Right lobe of liver (tissue), 6 donors: ENCODE measurements around the gene TMEM167B. TPM values are rescaled to one million over a fixed set of nuclear protein-coding genes. Genes with fewer than 3 reads are reported as not detected.

Experiments
- ATAC-seq, 4 donors: fragments of 200-7000 bp; cut with Tn5 transposase; one replicate each; pipeline ENCODE4 v1.9.1; 2020; ENCODE audit warnings: mild to moderate bottlenecking in 4 of 4, moderate library complexity in 4 of 4
- DNase-seq, 3 donors: peaks; one replicate each; pipeline ENCODE4 v3.0.0-alpha.2; 2020
- H3K27ac ChIP-seq, 3 donors: fragments of 200-600 bp; one replicate each; pipeline ENCODE4 v1.8.0; 2022
- H3K27me3 ChIP-seq, 2 donors: fragments of 200-600 bp; one replicate each; pipeline ENCODE4 v1.8.0; 2022
- H3K36me3 ChIP-seq, 4 donors: fragments of 200-600 bp; sonication (generic) in 1 of 4; one replicate each; pipeline versions ENCODE4 v1.5.1 to v1.8.0; 2017 to 2022; ENCODE audit warnings: control low read depth in 1 of 4
- H3K4me1 ChIP-seq, 4 donors: fragments of 200-600 bp; sonication (generic) in 1 of 4; one replicate each; pipeline versions ENCODE4 v1.5.1 to v1.8.0; 2017 to 2022; ENCODE audit warnings: control low read depth in 1 of 4
- H3K4me3 ChIP-seq, 3 donors: fragments of 200-600 bp; one replicate each; pipeline ENCODE4 v1.8.0; 2022
- H3K9me3 ChIP-seq, 4 donors: fragments of 200-600 bp; sonication (generic) in 1 of 4; one replicate each; pipeline versions ENCODE4 v1.5.1 to v1.8.0; 2017 to 2022; ENCODE audit warnings: control low read depth in 1 of 4
- CTCF ChIP-seq, 4 donors: fragments of 200-600 bp in 3 of 4; fragments of 450-650 bp in 1 of 4; IDR thresholded peaks; one replicate each; pipeline versions ENCODE4 v1.5.1 to v1.8.0; 2016 to 2022; ENCODE audit warnings: antibody characterized with exemption in 4 of 4, mild to moderate bottlenecking in 2 of 4
- POLR2A ChIP-seq: fragments of 450-650 bp; IDR thresholded peaks from one replicate; pipeline ENCODE4 v1.6.1; 2017; ENCODE audit warnings: antibody characterized with exemption, mild to moderate bottlenecking
- WGBS: methylation state at CpG from one replicate; pipeline ENCODE4 v1.1.6; 2018; ENCODE audit warnings: low coverage, low lambda C conversion rate; ENCODE audit not compliant: insufficient coverage; ENCODE audit errors: missing lambda C conversion rate; 5-methylcytosine and 5-hydroxymethylcytosine counted together
- intact Hi-C, 2 donors: fragments of 100-400 bp; cut with DNase I; formaldehyde crosslinking; loops; one replicate each; pipeline versions ENCODE4 v1.11.2 to v1.14.1; 2022
- long read RNA-seq: library from polyadenylated mRNA; unstranded; transcript quantifications from one replicate; pipeline ENCODE4 v2.0.0, GENCODE V29; 2019
- total RNA-seq, 6 experiments: library from RNA; depleted of rRNA in 2 of 6; stranded (reverse); fragments of >200 nt in 2 of 6; fragmentation: NEBNext Ultra II Directional in 3 of 6; extraction: Animal tissue kit (Norgen Biotek cat#: 25700) in 3 of 6; gene quantifications; one replicate each; pipeline versions ENCODE4 v1.1.0 to v1.2.4, GENCODE V29; 2016 to 2023
- donor health status: DM: no; HTN: yes; CAD: no.
- donor health status: DM: no; HTN: no; CAD: no.
- donor health status: DM: no; HTN: no; CAD: no.
- donor health status: DM: no; HTN: yes; CAD: no.
- donor health status: DM: no; HTN: yes; CAD: no.

Gene TMEM167B
- 10 to 100 TPM; 10.5 to 21.9 (median 15.1) TPM for total RNA-seq
- long read RNA-seq, transcript TMEM167B-201 (3 exons, 3,730 nt) = major isoform, 7 of 7 reads
- long read RNA-seq, partial matches to known transcripts = 0 of 7 reads
- long read RNA-seq, other reads (novel, unspliced or antisense) = 0 of 7 reads

DNA sequence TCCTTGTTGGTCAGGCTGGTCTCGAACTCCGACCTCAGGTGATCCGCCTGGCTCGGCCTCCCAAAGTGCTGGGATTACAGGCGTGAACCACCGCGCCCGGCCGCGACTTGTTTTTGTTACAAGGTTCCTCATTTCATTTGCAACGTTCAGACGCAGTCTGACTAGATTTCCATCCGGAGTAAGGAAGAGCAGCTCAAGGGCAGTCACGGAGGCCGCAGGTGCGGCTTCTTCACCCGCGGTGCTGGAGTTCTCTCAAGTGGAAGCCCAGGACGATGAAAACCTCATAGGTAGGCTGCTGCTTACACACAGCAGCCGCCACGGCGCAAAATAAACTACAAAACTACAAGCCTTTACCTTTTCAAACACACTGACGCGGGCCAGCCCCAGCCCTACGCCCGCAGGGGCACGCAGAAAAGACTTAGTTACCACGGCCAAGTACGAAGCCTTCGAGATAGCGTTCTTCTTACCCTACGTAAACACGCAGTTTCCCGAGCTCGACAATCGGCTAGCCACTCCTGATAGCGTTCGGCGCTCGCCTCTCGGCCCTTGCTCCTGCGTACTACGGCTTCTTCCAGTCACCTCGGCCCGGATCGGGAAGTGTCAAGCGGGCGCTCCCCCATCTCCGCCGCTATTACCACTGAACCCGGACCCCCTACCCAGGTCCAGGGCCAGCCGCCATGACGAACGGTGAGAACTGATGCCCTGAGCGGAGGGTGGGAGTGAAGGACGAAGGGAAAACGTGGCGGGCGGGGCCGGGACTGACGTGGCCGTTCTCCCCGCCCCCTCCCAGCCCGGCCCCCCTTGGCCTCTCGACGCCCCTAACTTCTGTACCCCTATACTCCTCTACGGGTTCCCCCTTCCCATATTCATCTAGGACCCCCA is at the start of gene TMEM167B:
Gene TMEM167B, plus strand, starts transcription at position 569 of the 882 bp plus-strand sequence. Its CDS starts 109 bp downstream, at position 678.
- intact Hi-C loops = no loop called here
- H3K4me3 ChIP-seq = peak within 1 kb of the TSS; percentile 58 to 88 (median 84)
- ATAC-seq (peak; percentile 93 to 95 (median 94)), DNase-seq (peak; percentile 92 to 95 (median 94))
- no peaks in the 10 kb centered on the region for H3K9me3 ChIP-seq
- peak within 1 kb of the TSS; percentile 95 to 97 (median 97) for H3K27ac ChIP-seq
- peaks cover 0 to 20% (median 3%) of the 10 kb centered on the region in 4 donors for H3K36me3 ChIP-seq
- TF ChIP-seq POLR2A = peak; percentile 56
- no peak for TF ChIP-seq CTCF (IDR thresholded peaks at IDR 0.05)
- H3K4me1 ChIP-seq = peaks cover 0 to 16% (median 4%) of the 10 kb centered on the region in 4 donors
- no peaks in the 10 kb centered on the region for H3K27me3 ChIP-seq
- whole genome bisulfite sequencing = under 1% methylated on average over 32 of the region's 67 CpGs

DNA sequence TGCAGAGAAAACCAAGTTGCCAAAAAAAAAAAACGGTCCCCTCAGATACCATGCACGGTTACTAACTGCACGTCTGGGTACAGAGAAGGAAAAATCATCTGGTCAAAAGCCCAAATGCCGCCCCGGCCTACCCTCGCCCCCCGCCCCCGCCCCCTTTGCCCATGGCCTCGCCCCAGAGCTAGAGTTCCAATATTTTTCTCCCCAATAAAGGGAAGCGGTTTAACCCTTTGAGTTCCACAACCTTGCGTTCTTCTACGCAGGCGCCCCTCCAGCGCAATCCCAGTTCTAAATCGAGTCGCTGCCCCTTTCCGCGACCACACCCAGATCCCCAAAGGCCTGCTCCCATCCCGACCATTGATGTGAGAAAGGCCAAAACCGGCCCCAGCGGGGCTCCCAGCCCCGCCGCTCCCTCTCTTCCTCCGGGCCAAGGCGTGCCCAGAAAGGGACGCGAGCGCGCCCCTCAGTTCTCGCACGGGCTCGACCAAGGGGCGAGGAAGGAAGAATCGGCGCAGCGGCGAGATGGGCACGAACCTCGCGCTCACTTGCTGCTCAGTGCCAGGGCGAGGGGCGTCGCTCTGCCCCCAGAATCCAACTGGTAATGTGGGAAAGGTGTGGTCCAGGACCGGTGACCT is 49.5 kb upstream of the TMEM167B start:
- under 1% methylated on average over 20 of the region's 44 CpGs for WGBS
- intact Hi-C loops = no loop called here

DNA sequence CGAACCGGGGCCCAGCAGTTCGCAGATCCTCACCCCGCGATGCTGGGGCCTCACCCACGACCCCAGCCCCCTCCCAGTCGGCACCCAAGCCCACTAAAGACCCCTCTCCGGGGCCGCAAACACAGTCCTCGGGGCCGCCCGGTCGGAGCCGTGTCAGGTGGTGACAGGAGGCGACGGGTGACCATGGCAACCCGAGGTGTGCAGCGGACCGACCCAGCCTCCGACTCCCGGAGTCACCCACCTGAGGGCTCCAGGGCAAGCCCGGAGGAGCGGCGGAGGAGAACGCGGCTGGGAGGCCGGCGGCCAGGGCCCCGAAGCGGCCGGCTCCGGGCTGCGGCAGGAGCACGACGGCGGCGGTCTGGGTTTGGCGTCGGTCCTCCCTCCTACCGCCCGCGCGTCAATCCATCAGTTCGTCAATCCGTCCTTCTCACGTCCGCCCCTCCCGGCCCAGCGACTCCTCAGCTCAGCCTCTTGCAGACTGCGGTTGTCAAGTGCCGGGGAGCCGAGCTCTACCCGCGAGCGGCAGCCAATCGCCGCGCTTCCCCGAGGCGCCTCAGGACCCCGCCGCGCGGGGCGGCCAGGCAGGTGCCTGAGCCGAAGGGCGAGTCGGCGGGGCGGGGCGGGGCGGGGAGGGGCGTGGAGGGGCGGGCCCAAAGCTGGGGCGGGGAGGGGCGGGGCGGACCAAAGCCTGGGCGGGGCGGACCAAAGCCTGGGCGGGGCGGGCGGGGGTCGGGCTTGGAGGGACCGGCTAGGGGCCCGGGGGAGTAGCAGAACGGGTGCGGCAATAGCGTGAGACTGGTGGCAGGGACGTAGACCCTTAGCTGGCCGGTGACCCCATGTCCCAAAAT is 48.7 kb upstream of the TMEM167B start, which contains the start of gene WDR47:
Gene WDR47, minus strand, starts transcription at position 482 of the 848 bp plus-strand sequence. CDS start 18,590 bp downstream, outside the sequence.
- ATAC-seq = peak; percentile 98 to 99 (median 99)
- no peaks in the 10 kb centered on the region for H3K9me3 ChIP-seq
- intact Hi-C loops = no loop called here
- H3K36me3 ChIP-seq = no peaks in the 10 kb centered on the region
- peak within 1 kb of the TSS; percentile 29 to 68 (median 44) for H3K27ac ChIP-seq
- 0% methylated on average over 5 of the region's 90 CpGs for WGBS
- no peak for TF ChIP-seq CTCF (IDR thresholded peaks at IDR 0.05)
- TF ChIP-seq POLR2A = peak; percentile 95
- no peaks in the 10 kb centered on the region for H3K4me1 ChIP-seq
- H3K27me3 ChIP-seq = no peaks in the 10 kb centered on the region
- peak within 1 kb of the TSS; percentile 71 to 94 (median 91) for H3K4me3 ChIP-seq
- DNase-seq = peak; percentile 96 to 97 (median 97)

More for the DNA sequence above, 49.5 kb upstream of the TMEM167B start:
- Histone ChIP-seq H3K4me3 (peak overlapping the region; percentile 71 to 94 (median 91)), H3K36me3 (no peaks in the 10 kb centered on the region), H3K9me3 (no peaks in the 10 kb centered on the region), H3K27ac (peak overlapping the region; percentile 29 to 68 (median 44)), H3K27me3 (no peaks in the 10 kb centered on the region), H3K4me1 (no peaks in the 10 kb centered on the region)
- TF ChIP-seq CTCF (IDR thresholded peaks at IDR 0.05) (no peak), POLR2A (no peak)
- peak; percentile 44 to 56 (median 53) for DNase-seq
- peak; percentile 17 to 33 (median 24) for ATAC-seq

DNA sequence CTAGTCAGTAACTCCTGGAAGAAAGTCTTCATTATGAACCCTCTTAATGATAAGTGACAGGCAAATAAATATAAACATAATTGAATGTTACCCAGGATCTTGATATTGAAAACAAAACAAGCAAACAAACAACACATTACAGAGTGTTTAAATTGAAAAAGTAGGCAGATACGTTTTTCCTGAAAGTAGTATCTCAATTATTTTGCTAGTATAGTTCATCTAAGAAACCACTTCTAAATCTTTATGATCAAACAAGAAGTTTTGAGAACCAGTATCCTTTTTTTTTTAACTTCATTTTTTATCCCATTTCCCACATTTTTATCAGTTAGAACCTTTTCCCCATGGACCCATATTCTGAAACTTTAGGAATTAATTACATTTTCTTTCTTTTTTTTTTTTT is 45.0 kb upstream of the TMEM167B start:
- H3K27me3 ChIP-seq = no peaks in the 10 kb centered on the region
- H3K4me3 ChIP-seq = no peak overlapping the region
- H3K9me3 ChIP-seq = no peaks in the 10 kb centered on the region
- no peaks in the 10 kb centered on the region for H3K36me3 ChIP-seq
- H3K27ac ChIP-seq = no peak overlapping the region
- no peak for ATAC-seq
- WGBS = 44% methylated on average over 1 of the region's 1 CpG
- DNase-seq = no peak
- intact Hi-C loops = no loop called here
- H3K4me1 ChIP-seq = no peaks in the 10 kb centered on the region
- no peak for TF ChIP-seq POLR2A
- no peak for TF ChIP-seq CTCF (IDR thresholded peaks at IDR 0.05)
